SK-N-MC (cell line): ENCODE results near the gene SLC7A8.
A peak's percentile ranks its signal among the peaks of the same experiment; 100 is the strongest.

Experiments
- DNase-seq: peaks from one replicate; pipeline ENCODE4 v3.0.0-alpha.2; 2011; ENCODE audit warnings: low read depth, low spot score
- H3K27ac ChIP-seq: fragments of 200-600 bp; sonication (generic); 2 replicates; pipeline ENCODE4 v1.5.1; 2016; ENCODE audit warnings: mixed run types
- H3K36me3 ChIP-seq: fragments of 200-600 bp; sonication (generic); 2 replicates; pipeline ENCODE4 v1.6.1; 2017; ENCODE audit warnings: antibody characterized with exemption, low read length, mixed read lengths; ENCODE audit not compliant: insufficient read depth
- H3K4me3 ChIP-seq: fragments of 200-600 bp; sonication (generic); 2 replicates; pipeline ENCODE4 v1.5.1; 2016
- H3K9ac ChIP-seq: fragments of 200-600 bp; sonication (generic); 2 replicates; pipeline ENCODE4 v1.8.0; 2017; ENCODE audit warnings: mixed run types, mixed read lengths; ENCODE audit not compliant: insufficient read length
- H3K9me3 ChIP-seq: fragments of 200-600 bp; sonication (generic); 2 replicates; pipeline ENCODE4 v1.6.1; 2017; ENCODE audit warnings: low read depth, mild to moderate bottlenecking, antibody characterized with exemption, low read length, moderate library complexity, mixed read lengths
- EZH2 ChIP-seq: fragments of 200-600 bp; sonication (generic); IDR thresholded peaks from one replicate; pipeline ENCODE4 v1.6.1; 2017; ENCODE audit warnings: antibody characterized with exemption
- FOXP2 ChIP-seq: optimal IDR thresholded peaks from 2 replicates; pipeline ENCODE3; 2011; ENCODE audit warnings: mild to moderate bottlenecking, moderate library complexity; ENCODE audit not compliant: insufficient read depth; ENCODE audit errors: extremely low read length, control extremely low read depth
- POLR2AphosphoS5 ChIP-seq: IDR thresholded peaks from 2 replicates; pipeline ENCODE4 v1.6.1; 2012; ENCODE audit warnings: mild to moderate bottlenecking, low read depth, low read length, borderline replicate concordance

The SLC7A8 gene

DNA sequence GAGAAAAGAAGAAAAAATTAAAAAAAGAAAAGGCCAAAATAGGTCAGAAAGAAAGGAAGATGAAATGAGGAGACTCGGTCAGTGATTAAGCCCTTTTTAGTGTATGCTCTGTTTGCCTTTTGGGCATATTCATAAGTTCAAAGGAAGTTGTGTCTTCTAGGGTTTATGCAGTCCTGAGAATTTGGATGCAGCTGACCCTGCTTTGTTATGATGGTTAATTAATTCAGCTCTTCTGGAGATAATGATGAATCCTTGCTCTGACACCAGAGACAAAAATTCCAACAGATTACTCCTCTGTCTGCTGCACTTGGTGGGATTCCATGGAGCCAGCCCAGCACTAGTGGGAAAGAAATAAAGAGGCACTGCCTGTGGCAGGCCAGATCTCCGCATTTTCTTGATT, 4.5 kb upstream of the SLC7A8 start:
- no peak for TF ChIP-seq POLR2AphosphoS5
- TF ChIP-seq FOXP2, result no peak
- TF ChIP-seq EZH2, result no peak
- Histone ChIP-seq H3K9ac (no peak overlapping the region), H3K27ac (no peak overlapping the region), H3K9me3 (no peaks in the 10 kb centered on the region), H3K36me3 (no peaks in the 10 kb centered on the region), H3K4me3 (no peak overlapping the region)
- no peak for DNase-seq

DNA sequence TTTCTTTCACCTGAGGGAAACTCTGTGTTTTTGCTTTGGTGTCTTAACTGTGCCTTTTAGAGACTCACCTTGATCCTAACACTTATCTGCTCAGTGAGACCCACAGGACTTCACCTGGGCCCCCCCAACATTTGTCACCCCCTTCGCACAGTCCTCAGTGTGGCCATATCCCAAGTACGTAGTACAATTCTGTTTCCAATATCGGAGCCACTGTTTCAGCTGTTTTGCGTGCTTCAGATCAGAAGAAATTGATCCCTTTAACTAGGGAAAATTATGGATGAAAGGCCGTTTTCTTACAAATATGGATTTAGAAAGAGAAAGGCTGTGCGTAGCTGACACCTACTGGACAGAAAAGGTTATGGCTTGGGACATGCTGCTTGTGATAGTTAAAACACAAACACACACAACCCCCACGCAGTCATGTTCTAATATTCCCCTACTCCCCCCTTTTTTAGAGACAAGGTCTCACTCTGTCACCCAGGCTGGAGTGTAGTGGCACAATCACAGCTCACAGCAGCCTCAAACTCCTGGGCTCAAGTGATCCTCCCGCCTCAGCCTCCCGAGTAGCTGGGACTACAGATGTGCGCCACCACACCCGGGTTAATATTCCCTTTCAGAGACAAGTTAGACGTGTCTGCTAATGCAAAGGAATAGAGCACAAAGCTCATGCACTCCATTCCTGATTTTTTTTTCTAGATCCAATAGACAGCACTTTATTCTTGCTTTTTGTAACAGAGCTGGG, 3.6 kb upstream of the SLC7A8 start:
- no peak overlapping the region for H3K4me3 ChIP-seq
- peak; percentile 65 for DNase-seq
- H3K36me3 ChIP-seq, result no peaks in the 10 kb centered on the region

DNA sequence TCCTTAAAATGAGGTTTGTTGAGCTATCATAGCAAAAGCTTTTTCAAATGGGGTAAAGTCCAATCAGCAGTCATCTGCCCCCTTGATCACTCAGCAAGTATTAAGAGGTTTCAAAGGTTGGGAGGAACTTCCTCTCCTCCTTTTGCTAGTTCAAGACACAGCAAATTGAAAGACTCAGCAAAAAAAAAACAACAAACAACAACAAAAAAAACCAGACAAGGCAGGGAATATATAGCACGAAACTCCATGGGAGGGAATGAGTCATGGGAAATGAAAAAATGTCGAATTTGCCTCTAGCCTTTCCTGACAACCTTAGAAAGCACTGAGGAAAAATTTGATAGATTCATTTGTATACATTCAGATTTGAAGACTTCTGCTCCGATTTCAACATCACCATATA, 1.6 kb upstream of the SLC7A8 start:
- TF ChIP-seq FOXP2 (peak; percentile 41), EZH2 (no peak)
- peak; percentile 37 for DNase-seq
- H3K27ac ChIP-seq, result peak overlapping the region; percentile 78
- H3K36me3 ChIP-seq, result no peaks in the 10 kb centered on the region
- peak overlapping the region; percentile 41 for H3K4me3 ChIP-seq
- H3K9ac ChIP-seq, result no peak overlapping the region
- no peaks in the 10 kb centered on the region for H3K9me3 ChIP-seq

More for the DNA sequence above, 3.6 kb upstream of the SLC7A8 start:
- no peaks in the 10 kb centered on the region for H3K9me3 ChIP-seq
- TF ChIP-seq EZH2 (no peak), FOXP2 (no peak), POLR2AphosphoS5 (no peak)
- H3K9ac ChIP-seq, result no peak overlapping the region
- H3K27ac ChIP-seq, result no peak overlapping the region

DNA sequence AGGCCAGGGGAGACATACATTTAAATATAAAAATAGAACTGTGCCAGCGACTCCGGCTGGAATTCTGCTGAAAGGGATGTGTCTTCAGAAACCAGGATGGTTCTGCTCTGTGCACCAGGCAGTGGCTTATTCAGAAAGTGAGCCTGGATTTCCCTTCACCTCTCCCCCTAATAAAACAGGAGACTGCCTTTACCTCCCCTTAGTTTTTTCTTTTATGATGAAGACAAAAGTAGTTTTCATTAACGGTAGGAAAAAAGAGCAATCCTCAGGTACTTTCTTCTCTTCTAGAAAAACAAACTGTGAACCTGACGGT, 346 bp downstream of the SLC7A8 start:
- H3K9me3 ChIP-seq, result no peaks in the 10 kb centered on the region
- H3K36me3 ChIP-seq, result no peaks in the 10 kb centered on the region
- no peak for DNase-seq
- H3K9ac ChIP-seq, result peak overlapping the region; percentile 69
- H3K4me3 ChIP-seq, result peak overlapping the region; percentile 84
- H3K27ac ChIP-seq, result no peak overlapping the region
- TF ChIP-seq POLR2AphosphoS5, result no peak
- TF ChIP-seq FOXP2, result no peak
- TF ChIP-seq EZH2, result no peak

DNA sequence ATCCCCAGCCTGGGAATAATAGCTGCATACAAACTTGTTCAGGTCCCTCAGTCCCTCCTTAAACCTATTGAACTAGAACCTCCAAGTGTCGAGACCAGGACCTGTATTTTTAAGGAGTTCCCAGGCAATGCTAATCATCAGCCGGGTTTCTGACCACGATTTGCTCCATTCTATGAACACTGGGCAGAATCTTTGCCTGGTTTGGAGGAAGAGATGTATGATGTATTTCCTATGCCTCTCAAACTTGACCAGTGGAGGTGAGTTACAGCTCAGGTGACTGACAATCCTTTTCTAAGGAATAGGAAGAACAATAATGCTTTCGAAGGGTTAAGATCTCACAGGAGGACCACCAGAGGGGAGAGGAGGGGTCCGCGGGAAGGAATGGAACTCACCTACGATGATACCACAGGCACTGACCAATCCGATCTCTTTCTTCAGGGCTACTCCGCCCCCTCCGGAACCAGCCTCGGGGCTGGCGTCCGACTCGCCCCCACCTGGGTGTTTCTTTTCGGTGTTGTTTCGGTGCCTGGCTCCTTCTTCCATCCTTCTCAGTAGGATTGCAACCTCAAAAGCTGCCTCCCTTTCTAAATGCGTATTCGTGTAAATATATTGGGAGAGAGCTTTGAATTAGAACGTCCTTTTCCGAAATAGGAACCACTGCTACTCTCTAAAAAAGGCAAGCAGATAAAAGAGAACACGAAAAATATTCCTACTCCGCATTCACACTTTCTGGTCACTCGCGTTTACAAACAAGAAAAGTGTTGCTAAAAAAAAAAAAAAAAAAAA, 895 bp downstream of the SLC7A8 start:
- Histone ChIP-seq H3K9ac (peak overlapping the region; percentile 69), H3K27ac (no peak overlapping the region), H3K9me3 (no peaks in the 10 kb centered on the region), H3K4me3 (peak overlapping the region; percentile 84), H3K36me3 (no peaks in the 10 kb centered on the region)
- DNase-seq, result no peak
- TF ChIP-seq FOXP2, result no peak
- no peak for TF ChIP-seq EZH2
- TF ChIP-seq POLR2AphosphoS5, result no peak

DNA sequence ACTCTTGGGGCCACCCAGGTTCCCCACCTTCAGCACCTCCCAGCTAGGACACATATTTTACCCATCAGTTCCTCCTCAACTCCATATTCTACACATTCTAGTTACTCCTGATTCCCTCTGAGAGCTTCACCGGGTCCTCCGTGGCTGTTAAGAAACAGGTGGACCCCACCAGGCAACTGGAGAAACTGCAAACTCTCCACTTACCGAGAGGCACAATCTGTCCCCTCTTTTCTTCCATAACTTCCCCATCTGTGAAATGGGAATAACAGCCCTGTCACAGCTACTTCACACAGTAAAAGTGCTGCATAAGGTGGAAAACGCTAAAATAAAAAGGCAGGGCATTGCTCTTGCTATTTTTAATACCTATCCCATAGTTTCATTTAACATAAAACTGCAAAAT, 1.5 kb downstream of the SLC7A8 start:
- peak overlapping the region; percentile 30 for H3K9ac ChIP-seq
- no peak for DNase-seq
- peak overlapping the region; percentile 84 for H3K4me3 ChIP-seq
- no peaks in the 10 kb centered on the region for H3K36me3 ChIP-seq
- TF ChIP-seq POLR2AphosphoS5 (no peak), FOXP2 (no peak), EZH2 (no peak)
- H3K9me3 ChIP-seq, result no peaks in the 10 kb centered on the region
- no peak overlapping the region for H3K27ac ChIP-seq

DNA sequence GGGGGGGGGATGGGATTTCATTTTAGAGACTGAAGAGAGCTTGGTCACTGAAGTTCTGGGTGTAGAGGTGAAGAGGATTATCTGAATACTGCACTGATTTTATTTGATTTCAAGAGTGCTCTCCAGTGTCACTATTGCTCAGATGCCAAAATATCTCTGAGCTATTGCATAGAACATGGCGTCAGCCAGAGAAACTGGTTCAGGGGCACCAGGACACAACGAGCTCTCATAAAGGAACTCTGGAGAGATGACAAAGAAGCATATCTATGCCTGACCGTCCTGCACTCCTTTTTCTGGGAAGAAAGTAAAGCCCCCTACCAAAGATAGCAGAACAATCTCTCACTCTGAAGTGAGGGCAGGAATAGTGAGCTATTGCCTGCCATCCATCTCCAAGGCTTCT, 2.0 kb downstream of the SLC7A8 start:
- H3K9me3 ChIP-seq, result no peaks in the 10 kb centered on the region
- peak overlapping the region; percentile 48; the same call in 1 of the 2 replicates for H3K27ac ChIP-seq
- H3K4me3 ChIP-seq, result peak overlapping the region; percentile 84
- TF ChIP-seq POLR2AphosphoS5 (no peak), FOXP2 (no peak), EZH2 (no peak)
- H3K36me3 ChIP-seq, result no peaks in the 10 kb centered on the region
- DNase-seq, result no peak
- peak overlapping the region; percentile 30 for H3K9ac ChIP-seq

DNA sequence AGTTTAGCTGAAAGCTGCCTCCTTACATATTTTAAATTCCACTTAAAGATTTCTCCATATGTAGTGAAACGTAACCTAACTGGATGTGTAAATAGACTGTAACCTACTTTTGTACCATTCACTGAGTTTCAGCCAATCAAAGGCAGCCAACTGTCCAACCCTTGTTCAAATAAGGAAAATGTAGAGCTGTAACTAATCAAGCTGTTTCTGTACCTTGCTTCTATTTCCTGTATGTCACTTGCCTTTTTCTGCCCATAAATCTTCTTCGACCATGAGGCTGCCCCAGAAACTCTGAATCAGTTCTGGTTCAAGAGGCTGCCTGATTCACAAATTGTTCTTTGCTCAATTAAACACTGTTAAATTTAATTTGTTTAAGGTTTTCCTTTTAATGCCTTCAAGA, 6.3 kb downstream of the SLC7A8 start:
- Histone ChIP-seq H3K27ac (peak overlapping the region; percentile 93), H3K4me3 (peak overlapping the region; percentile 61), H3K9ac (peak overlapping the region; percentile 48), H3K36me3 (no peaks in the 10 kb centered on the region), H3K9me3 (no peaks in the 10 kb centered on the region)
- TF ChIP-seq EZH2 (no peak), FOXP2 (no peak), POLR2AphosphoS5 (peak; percentile 46)
- DNase-seq, result peak; percentile 74

DNA sequence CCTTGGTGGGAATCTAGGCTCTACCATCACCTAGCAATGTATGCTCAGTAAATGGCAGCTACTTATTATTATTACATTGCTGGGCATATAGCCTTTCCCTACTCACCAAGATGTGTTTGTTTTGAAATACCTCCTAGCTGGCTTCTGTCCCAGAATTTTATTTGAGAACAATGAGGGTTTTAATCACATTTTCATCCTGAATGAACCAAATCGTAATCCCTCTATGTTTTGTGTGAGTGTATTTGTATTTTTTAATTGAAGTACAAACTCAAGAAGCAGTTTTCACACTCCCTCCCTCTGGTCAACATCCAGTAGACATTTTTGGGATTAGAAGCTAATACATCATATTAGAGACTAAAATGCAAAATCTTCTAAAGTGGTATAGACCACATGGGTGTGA, 7.6 kb downstream of the SLC7A8 start:
- H3K4me3 ChIP-seq, result no peak overlapping the region
- TF ChIP-seq FOXP2 (no peak), POLR2AphosphoS5 (no peak), EZH2 (no peak)
- H3K9me3 ChIP-seq, result no peaks in the 10 kb centered on the region
- H3K27ac ChIP-seq, result peak overlapping the region; percentile 93
- no peak for DNase-seq
- H3K36me3 ChIP-seq, result no peaks in the 10 kb centered on the region
- H3K9ac ChIP-seq, result no peak overlapping the region
